HEK293 (cell line): ENCODE results near the gene KRT36.
A peak's percentile ranks its signal among the peaks of the same experiment; 100 is the strongest.

Experiments used
- CTCF ChIA-PET: fragments of 350-600 bp; formaldehyde crosslinking; extraction: SDS; loops from one replicate; lab custom pipeline; 2021; ENCODE audit warnings: antibody characterized with exemption; lab: Yijun Ruan, JAX
- POLR2A ChIA-PET: fragments of 300-600 bp; formaldehyde crosslinking; extraction: SDS; loops from one replicate; lab custom pipeline; 2020; ENCODE audit warnings: antibody characterized with exemption, inconsistent platforms; lab: Yijun Ruan, JAX
- H3K27ac ChIP-seq: fragments of 200-500 bp; sonication (Bioruptor generic); 2 replicates; pipeline ENCODE4 v1.5.1; 2014; ENCODE audit warnings: low read depth, low read length, control low read depth, inconsistent platforms; ENCODE audit errors: extremely low read depth
- H3K36me3 ChIP-seq, 2 experiments: fragments of 200-500 bp in 1 of 2; sonication (Bioruptor generic) in 1 of 2; 1 replicate in 1 of 2; 2 replicates in 1 of 2; pipeline ENCODE4 v1.5.1; 2014 to 2017; ENCODE audit warnings: inconsistent platforms in 2 of 2, low read length in 2 of 2; ENCODE audit not compliant: control insufficient read depth in 2 of 2, insufficient read depth in 1 of 2
- H3K4me1 ChIP-seq: fragments of 200-500 bp; sonication (Bioruptor generic); 2 replicates; pipeline ENCODE4 v1.5.1; 2014; ENCODE audit warnings: mild to moderate bottlenecking, low read length, inconsistent platforms; ENCODE audit not compliant: control insufficient read depth, insufficient read depth
- H3K4me3 ChIP-seq: 2 replicates; pipeline ENCODE4 v1.5.1; 2011; ENCODE audit warnings: low read depth, mild to moderate bottlenecking, control low read depth, low read length, moderate library complexity
- H3K9me3 ChIP-seq: fragments of 200-500 bp; sonication (Bioruptor generic); 2 replicates; pipeline ENCODE4 v1.5.1; 2014; ENCODE audit warnings: low read depth, low read length, inconsistent platforms; ENCODE audit not compliant: control insufficient read depth, insufficient read depth
- BCL6B ChIP-seq: fragments of 450-650 bp; formaldehyde crosslinking; IDR thresholded peaks from 2 replicates; pipeline ENCODE4 v1.5.1; 2017; ENCODE audit warnings: missing biosample characterization, missing genetic modification characterization
- FEZF1 ChIP-seq: fragments of 450-650 bp; formaldehyde crosslinking; IDR thresholded peaks from 2 replicates; pipeline ENCODE4 v1.5.1; 2016; ENCODE audit warnings: missing biosample characterization, missing genetic modification characterization
- KLF17 ChIP-seq: fragments of 450-650 bp; formaldehyde crosslinking; IDR thresholded peaks from 2 replicates; pipeline ENCODE4 v1.5.1; 2016; ENCODE audit warnings: missing biosample characterization, missing genetic modification characterization
- KLF7 ChIP-seq: fragments of 450-650 bp; formaldehyde crosslinking; IDR thresholded peaks from 2 replicates; pipeline ENCODE4 v1.5.1; 2016; ENCODE audit warnings: missing biosample characterization, missing genetic modification characterization, borderline replicate concordance
- KLF9 ChIP-seq: fragments of 450-650 bp; formaldehyde crosslinking; IDR thresholded peaks from 2 replicates; pipeline ENCODE4 v1.5.1; 2016; ENCODE audit warnings: missing biosample characterization, missing genetic modification characterization, low read depth
- OSR2 ChIP-seq: fragments of 450-650 bp; formaldehyde crosslinking; IDR thresholded peaks from 2 replicates; pipeline ENCODE4 v1.5.1; 2016; ENCODE audit warnings: missing biosample characterization, missing genetic modification characterization
- SP7 ChIP-seq: fragments of 450-650 bp; formaldehyde crosslinking; IDR thresholded peaks from 2 replicates; pipeline ENCODE4 v1.5.1; 2016; ENCODE audit warnings: missing biosample characterization, missing genetic modification characterization
- ZBTB20 ChIP-seq: fragments of 450-650 bp; formaldehyde crosslinking; IDR thresholded peaks from 2 replicates; pipeline ENCODE4 v1.5.1; 2016; ENCODE audit warnings: missing biosample characterization, missing genetic modification characterization
- ZBTB48 ChIP-seq: fragments of 450-650 bp; formaldehyde crosslinking; IDR thresholded peaks from 2 replicates; pipeline ENCODE4 v1.5.1; 2016; ENCODE audit warnings: missing biosample characterization, missing genetic modification characterization
- ZFHX2 ChIP-seq: fragments of 450-650 bp; formaldehyde crosslinking; conservative IDR thresholded peaks from 2 replicates; pipeline ENCODE4 v1.5.1; 2016; ENCODE audit warnings: missing biosample characterization, missing genetic modification characterization
- ZIC2 ChIP-seq: fragments of 450-650 bp; formaldehyde crosslinking; IDR thresholded peaks from 2 replicates; pipeline ENCODE4 v1.5.1; 2016; ENCODE audit warnings: missing biosample characterization, missing genetic modification characterization
- ZNF174 ChIP-seq: fragments of 450-650 bp; formaldehyde crosslinking; IDR thresholded peaks from 2 replicates; pipeline ENCODE4 v1.5.0; 2017; ENCODE audit warnings: missing biosample characterization, mild to moderate bottlenecking, missing genetic modification characterization
- ZNF221 ChIP-seq: fragments of 450-650 bp; formaldehyde crosslinking; IDR thresholded peaks from 2 replicates; pipeline ENCODE4 v1.5.1; 2017; ENCODE audit warnings: missing biosample characterization, missing genetic modification characterization, borderline replicate concordance
- ZNF23 ChIP-seq: fragments of 450-650 bp; formaldehyde crosslinking; IDR thresholded peaks from 2 replicates; pipeline ENCODE4 v1.5.1; 2016; ENCODE audit warnings: missing biosample characterization, missing genetic modification characterization, borderline replicate concordance
- ZNF280D ChIP-seq: fragments of 450-650 bp; formaldehyde crosslinking; IDR thresholded peaks from 2 replicates; pipeline ENCODE4 v1.5.1; 2016; ENCODE audit warnings: missing biosample characterization, missing genetic modification characterization
- ZNF423 ChIP-seq: fragments of 450-650 bp; formaldehyde crosslinking; IDR thresholded peaks from 2 replicates; pipeline ENCODE4 v1.5.1; 2016; ENCODE audit warnings: missing biosample characterization, missing genetic modification characterization
- ZNF518A ChIP-seq: fragments of 450-650 bp; formaldehyde crosslinking; conservative IDR thresholded peaks from 2 replicates; pipeline ENCODE4 v1.5.1; 2016; ENCODE audit warnings: low read depth, missing biosample characterization, missing genetic modification characterization
- ZNF610 ChIP-seq: fragments of 450-650 bp; formaldehyde crosslinking; IDR thresholded peaks from 2 replicates; pipeline ENCODE4 v1.5.1; 2016; ENCODE audit warnings: missing biosample characterization, missing genetic modification characterization, borderline replicate concordance
- ZNF692 ChIP-seq: fragments of 450-650 bp; formaldehyde crosslinking; IDR thresholded peaks from 2 replicates; pipeline ENCODE4 v1.5.1; 2016; ENCODE audit warnings: missing biosample characterization, missing genetic modification characterization
- ZNF76 ChIP-seq: fragments of 450-650 bp; formaldehyde crosslinking; IDR thresholded peaks from 2 replicates; pipeline ENCODE4; 2016; ENCODE audit warnings: low read depth, missing biosample characterization, missing genetic modification characterization, borderline replicate concordance

Gene KRT36

GRCh38 chr17:41521574-41522261 is 32.0 kb upstream of the KRT36 start (continued):
- peak; percentile 63 for TF ChIP-seq KLF17 (tag by site-specific recombination)
- TF ChIP-seq ZBTB20, result peak; percentile 22; the same call in 1 of the 2 replicates

GRCh38 chr17:41520821-41521521 is 31.3 kb upstream of the KRT36 start:
- Histone ChIP-seq H3K9me3 (no peaks in the 10 kb centered on the region), H3K36me3 (peaks cover 0 to 4% of the 10 kb centered on the region in 2 experiments; a peak in 2 of 3 replicates), H3K4me3 (no peak overlapping the region), H3K27ac (peak overlapping the region; percentile 24; the same call in 1 of the 2 replicates), H3K4me1 (peaks cover 23% of the 10 kb centered on the region)
- POLR2A ChIA-PET, result interaction anchor here (0.7 to 1.8 kb wide), 5 partner anchors 11 to 695 kb away, joined by 3 to 5 read pairs (median 3); no protein-coding TSS in a partner anchor
- CTCF ChIA-PET, result interaction anchor here (0.6 to 2.6 kb wide), 9 partner anchors 15 to 146 kb away, joined by 3 to 20 read pairs (median 4); no protein-coding TSS in a partner anchor
- TF ChIP-seq SP7 (tag by site-specific recombination), result peak; percentile 45; the same call in 1 of the 2 replicates
- no peak for TF ChIP-seq ZNF23 (tag by site-specific recombination)
- TF ChIP-seq FEZF1 (tag by site-specific recombination), result peak; percentile 45
- TF ChIP-seq BCL6B (tag by site-specific recombination), result no peak
- TF ChIP-seq ZBTB20, result no peak
- no peak for TF ChIP-seq ZNF174 (tag by site-specific recombination)
- TF ChIP-seq ZBTB48 (tag by site-specific recombination), result no peak
- TF ChIP-seq ZNF280D, result no peak
- TF ChIP-seq ZNF423 (tag by site-specific recombination), result 0 out of 2 replicates have a peak, but pooled peaks have one; percentile 48
- no peak for TF ChIP-seq ZNF518A (tag by site-specific recombination)
- TF ChIP-seq ZFHX2 (tag by site-specific recombination), result peak; percentile 59
- peak; percentile 75 for TF ChIP-seq ZNF692
- TF ChIP-seq KLF9 (tag by site-specific recombination), result no peak
- no peak for TF ChIP-seq KLF7 (tag by site-specific recombination)
- peak; percentile 36 for TF ChIP-seq OSR2 (tag by site-specific recombination)
- TF ChIP-seq ZIC2 (tag by site-specific recombination), result no peak
- no peak for TF ChIP-seq ZNF610 (tag by site-specific recombination)
- TF ChIP-seq ZNF76 (tag by site-specific recombination), result no peak
- TF ChIP-seq ZNF221, result no peak
